Muscle of leg (tissue), 16 donors: ENCODE data around the gene FDX1. TPM values are rescaled to one million over a fixed set of nuclear protein-coding genes. Genes with fewer than 3 reads are reported as not detected.
"Not testable (repeated sequence)": the region's sequence is repeated elsewhere in the genome, so short reads cannot be mapped to it uniquely, and the experiment has no call there.

Experiments
- DNase-seq: peaks from one replicate; pipeline ENCODE4 v3.0.0; 2013
- H3K27ac ChIP-seq: one replicate; pipeline ENCODE4 v1.5.1; 2013; ENCODE audit warnings: mild to moderate bottlenecking, low read length, control low read depth
- H3K27me3 ChIP-seq: one replicate; pipeline ENCODE4 v1.6.1; 2013; ENCODE audit warnings: low read length; ENCODE audit not compliant: control insufficient read depth, insufficient read depth
- H3K36me3 ChIP-seq: one replicate; pipeline ENCODE4 v1.6.1; 2013; ENCODE audit warnings: low read length; ENCODE audit not compliant: control insufficient read depth, insufficient read depth
- H3K4me1 ChIP-seq: one replicate; pipeline ENCODE4 v1.6.1; 2013; ENCODE audit warnings: low read length; ENCODE audit not compliant: control insufficient read depth, insufficient read depth
- H3K4me3 ChIP-seq: one replicate; pipeline ENCODE4 v1.5.1; 2013; ENCODE audit warnings: low read length, control low read depth
- H3K9me3 ChIP-seq: replicated peaks from 2 replicates; pipeline ENCODE4 v1.6.1; 2013; ENCODE audit warnings: low read depth, low read length; ENCODE audit not compliant: control insufficient read depth
- WGBS: methylation state at CpG from one replicate; pipeline ENCODE4 v1.1.5; 2013; ENCODE audit warnings: missing lambda C conversion rate; ENCODE audit not compliant: insufficient coverage; 5-methylcytosine and 5-hydroxymethylcytosine counted together
- long read RNA-seq, 11 donors: transcript quantifications; one replicate each; lab custom pipeline, GENCODE V29; 2026
- polyA plus RNA-seq, 8 donors: library from polyadenylated mRNA; unstranded; fragments of 120-200 nt; gene quantifications; one replicate each; pipeline versions ENCODE4 v1.2.1 to v1.2.3, GENCODE V29; 2013; ENCODE audit warnings: inconsistent platforms in 1 of 8, low replicate concordance in 1 of 8; ENCODE audit not compliant: insufficient read length in 8 of 8, insufficient read depth in 1 of 8
- total RNA-seq: library from RNA; stranded (reverse); fragments of 120-200 nt; gene quantifications from one replicate; pipeline ENCODE4 v1.2.4, GENCODE V29; 2013

The FDX1 gene, protein sequence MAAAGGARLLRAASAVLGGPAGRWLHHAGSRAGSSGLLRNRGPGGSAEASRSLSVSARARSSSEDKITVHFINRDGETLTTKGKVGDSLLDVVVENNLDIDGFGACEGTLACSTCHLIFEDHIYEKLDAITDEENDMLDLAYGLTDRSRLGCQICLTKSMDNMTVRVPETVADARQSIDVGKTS
- total RNA-seq (7.7 TPM), polyA plus RNA-seq (10 to 100 TPM in 2 of 8 donors, 1 to 10 TPM in 6; 8.2 to 10.7 (median 8.9) TPM)
- long read RNA-seq, donor 1, transcript FDX1-201 (4 exons, 3,206 nt), result major isoform, 7 of 7 reads
- long read RNA-seq, donor 1, partial matches to known transcripts, result 0 of 7 reads
- long read RNA-seq, donor 1, other reads (novel, unspliced or antisense), result 0 of 7 reads
- long read RNA-seq, donor 2, partial matches to known transcripts, result 0 of 3 reads
- long read RNA-seq, donor 2, other reads (novel, unspliced or antisense), result 0 of 3 reads
- long read RNA-seq, donor 3, transcript FDX1-201 (4 exons, 3,206 nt), result major isoform, 23 of 23 reads
- long read RNA-seq, donor 3, partial matches to known transcripts, result 0 of 23 reads
- long read RNA-seq, donor 3, other reads (novel, unspliced or antisense), result 0 of 23 reads
- long read RNA-seq, donor 4, transcript FDX1-201 (4 exons, 3,206 nt), result major isoform, 12 of 12 reads
- long read RNA-seq, donor 4, partial matches to known transcripts, result 0 of 12 reads
- long read RNA-seq, donor 4, other reads (novel, unspliced or antisense), result 0 of 12 reads
- long read RNA-seq, donor 5, transcript FDX1-201 (4 exons, 3,206 nt), result major isoform, 33 of 33 reads
- long read RNA-seq, donor 5, partial matches to known transcripts, result 0 of 33 reads
- long read RNA-seq, donor 5, other reads (novel, unspliced or antisense), result 0 of 33 reads
- long read RNA-seq, donor 6, transcript FDX1-201 (4 exons, 3,206 nt), result major isoform, 34 of 41 reads
- long read RNA-seq, donor 6, partial matches to known transcripts, result 7 of 41 reads
- long read RNA-seq, donor 6, other reads (novel, unspliced or antisense), result 0 of 41 reads
- long read RNA-seq, donor 7, transcript FDX1-201 (4 exons, 3,206 nt), result major isoform, 17 of 17 reads
- long read RNA-seq, donor 7, partial matches to known transcripts, result 0 of 17 reads
- long read RNA-seq, donor 7, other reads (novel, unspliced or antisense), result 0 of 17 reads
- long read RNA-seq, donor 8, transcript FDX1-201 (4 exons, 3,206 nt), result major isoform, 9 of 9 reads
- long read RNA-seq, donor 8, partial matches to known transcripts, result 0 of 9 reads
- long read RNA-seq, donor 8, other reads (novel, unspliced or antisense), result 0 of 9 reads
- long read RNA-seq, donor 9, transcript FDX1-201 (4 exons, 3,206 nt), result major isoform, 22 of 22 reads
- long read RNA-seq, donor 9, partial matches to known transcripts, result 0 of 22 reads
- long read RNA-seq, donor 9, other reads (novel, unspliced or antisense), result 0 of 22 reads
- long read RNA-seq, donor 10, transcript FDX1-201 (4 exons, 3,206 nt), result major isoform, 13 of 13 reads
- long read RNA-seq, donor 10, partial matches to known transcripts, result 0 of 13 reads
- long read RNA-seq, donor 10, other reads (novel, unspliced or antisense), result 0 of 13 reads
- long read RNA-seq, donor 11, transcript FDX1-201 (4 exons, 3,206 nt), result major isoform, 22 of 22 reads
- long read RNA-seq, donor 11, partial matches to known transcripts, result 0 of 22 reads
- long read RNA-seq, donor 11, other reads (novel, unspliced or antisense), result 0 of 22 reads

DNA sequence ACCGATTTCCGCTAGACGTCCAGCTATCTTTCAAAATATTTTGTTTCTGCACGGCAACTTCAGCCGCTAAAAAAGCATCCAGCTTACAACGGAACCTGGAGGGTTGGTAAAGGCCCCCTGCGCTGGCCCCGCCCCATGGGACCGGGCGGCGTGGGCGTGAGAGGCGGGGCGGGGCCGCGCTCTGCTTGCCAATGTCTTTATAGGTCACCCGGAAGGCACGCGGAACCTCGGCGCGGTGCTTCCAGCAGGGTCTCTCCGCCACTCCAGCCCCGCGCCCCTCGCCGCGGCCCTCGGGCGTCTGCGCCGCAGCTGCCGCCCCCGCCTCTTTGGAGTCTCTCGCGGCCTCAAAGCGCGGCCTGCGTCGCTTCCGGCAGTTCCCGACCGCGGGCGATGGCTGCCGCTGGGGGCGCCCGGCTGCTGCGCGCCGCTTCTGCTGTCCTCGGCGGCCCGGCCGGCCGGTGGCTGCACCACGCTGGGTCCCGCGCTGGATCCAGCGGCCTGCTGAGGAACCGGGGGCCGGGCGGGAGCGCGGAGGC, at the start of gene FDX1:
FDX1 (plus strand) TSS at position 218 of the 536 bp plus-strand sequence; CDS start at position 391, 173 bp downstream.
- H3K27me3 ChIP-seq, result no peaks in the 10 kb centered on the region
- no peaks in the 10 kb centered on the region for H3K9me3 ChIP-seq
- H3K36me3 ChIP-seq, result no peaks in the 10 kb centered on the region
- H3K4me3 ChIP-seq, result peak within 1 kb of the TSS; percentile 85
- H3K27ac ChIP-seq, result peak within 1 kb of the TSS; percentile 85
- peaks cover 11% of the 10 kb centered on the region for H3K4me1 ChIP-seq
- peak; percentile 93 for DNase-seq
- 0% methylated on average over 65 of the region's 65 CpGs for WGBS

DNA sequence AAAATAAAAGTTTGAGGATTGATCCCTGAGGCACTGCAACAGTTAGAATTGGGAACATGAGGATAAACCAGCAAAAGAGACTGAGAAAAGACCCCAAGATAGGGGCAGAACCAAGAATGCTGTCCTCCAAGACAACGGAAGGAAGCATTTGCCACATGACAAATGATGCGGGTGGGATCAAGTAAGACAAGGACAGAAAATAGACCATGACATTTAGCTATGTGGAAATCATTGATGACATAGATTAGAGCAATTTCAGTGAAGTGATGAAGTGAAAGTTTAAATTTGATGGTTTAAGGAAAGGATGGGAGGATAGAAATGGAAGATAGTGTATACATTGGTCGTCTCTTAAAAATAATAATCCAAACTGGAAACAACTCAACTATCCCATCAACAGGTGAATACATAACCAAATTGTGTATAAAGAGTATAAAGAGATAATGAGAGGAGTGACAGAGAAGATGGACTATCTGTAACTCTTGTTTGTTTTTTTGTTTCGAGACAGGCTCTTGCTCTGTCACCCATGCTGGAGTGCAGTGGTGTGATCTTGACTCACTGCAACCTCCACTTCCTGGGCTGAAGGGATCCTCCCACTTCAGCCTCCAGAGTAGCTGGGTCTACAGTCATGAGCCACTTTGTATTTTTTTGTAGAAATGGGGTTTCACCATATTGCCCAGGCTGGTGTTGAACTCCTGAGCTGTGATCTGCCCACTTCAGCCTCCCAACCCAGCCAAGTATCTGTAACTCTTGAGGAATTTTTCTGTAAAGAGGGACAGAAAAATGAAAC, 48.7 kb upstream of the FDX1 start:
- WGBS, result 84% methylated on average over 3 of the region's 4 CpGs
- H3K9me3 ChIP-seq, result no peaks in the 10 kb centered on the region
- no peaks in the 10 kb centered on the region for H3K36me3 ChIP-seq
- no peak overlapping the region for H3K4me3 ChIP-seq
- no peak overlapping the region for H3K27ac ChIP-seq
- peaks cover 9% of the 10 kb centered on the region for H3K4me1 ChIP-seq
- DNase-seq, result no peak
- no peaks in the 10 kb centered on the region for H3K27me3 ChIP-seq

DNA sequence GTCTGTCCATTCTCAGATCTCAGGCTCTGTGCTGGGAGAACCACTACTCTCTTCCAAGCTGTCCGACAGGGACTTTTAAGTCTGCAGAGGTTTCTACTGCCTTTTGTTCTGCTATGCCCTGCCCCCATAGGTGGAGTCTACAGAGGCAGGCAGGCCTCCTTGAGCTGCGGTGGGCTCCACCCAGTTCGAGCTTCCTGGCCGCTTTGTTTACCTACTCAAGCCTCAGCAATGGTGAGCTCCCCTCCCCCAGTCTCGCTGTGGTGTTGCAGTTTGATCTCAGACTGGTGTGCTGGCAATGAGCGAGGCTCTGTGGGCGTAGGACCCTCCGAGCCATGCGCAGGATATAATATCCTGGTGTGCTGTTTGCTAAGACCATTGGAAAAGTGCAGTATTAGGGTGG, 41.5 kb upstream of the FDX1 start:
- H3K4me1 ChIP-seq, DNase-seq, H3K36me3 ChIP-seq, H3K27ac ChIP-seq, H3K9me3 ChIP-seq, H3K4me3 ChIP-seq, H3K27me3 ChIP-seq: not testable (repeated sequence)
- WGBS, result 94% methylated on average over 4 of the region's 9 CpGs

DNA sequence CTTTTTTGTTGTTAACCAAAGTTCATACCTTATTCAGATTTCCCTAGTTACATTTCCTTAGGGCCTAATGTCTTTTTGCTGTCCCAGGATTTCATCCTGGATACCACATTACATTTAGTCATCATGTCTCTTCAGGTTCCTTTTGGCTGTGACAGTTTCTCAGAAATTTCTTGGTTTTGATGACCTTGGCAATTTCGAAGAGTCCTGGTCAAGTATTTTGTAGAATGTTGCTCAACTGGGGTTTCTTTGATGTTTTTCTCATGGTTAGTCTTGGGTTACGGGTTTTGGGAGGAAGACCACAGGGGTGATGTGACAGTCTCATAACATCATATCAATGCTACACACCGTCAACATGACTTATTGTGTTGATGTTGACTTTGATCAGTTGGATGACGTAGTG, 39.8 kb upstream of the FDX1 start:
- Histone ChIP-seq H3K4me1 (no peaks in the 10 kb centered on the region), H3K9me3 (peaks cover 2% of the 10 kb centered on the region), H3K27me3 (no peaks in the 10 kb centered on the region), H3K27ac (no peak overlapping the region), H3K36me3 (no peaks in the 10 kb centered on the region), H3K4me3 (no peak overlapping the region)
- no peak for DNase-seq
- WGBS, result no CpG with 5 or more reads among the region's 4 CpGs

DNA sequence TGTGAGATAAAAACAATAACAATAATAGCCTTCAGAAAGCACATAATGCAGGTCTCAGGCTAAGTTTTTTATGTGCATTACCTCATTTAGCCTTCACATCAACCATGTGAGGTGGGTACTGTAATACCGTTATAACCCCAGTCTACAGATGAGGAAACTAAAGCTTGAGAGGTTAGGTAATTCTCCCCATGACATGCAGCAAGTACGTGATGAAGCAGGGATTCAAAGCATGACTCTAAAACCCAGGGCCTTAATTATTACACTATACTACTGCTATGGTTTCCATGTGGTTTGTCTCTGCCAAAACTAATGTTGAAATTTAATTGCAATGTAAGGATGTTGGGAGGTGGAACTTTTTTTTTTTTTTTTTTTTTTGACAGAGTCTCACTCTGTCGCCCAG, 37.7 kb upstream of the FDX1 start:
- Histone ChIP-seq H3K27ac (no peak overlapping the region), H3K9me3 (peaks cover 2% of the 10 kb centered on the region), H3K4me3 (no peak overlapping the region), H3K36me3 (no peaks in the 10 kb centered on the region), H3K27me3 (no peaks in the 10 kb centered on the region), H3K4me1 (no peaks in the 10 kb centered on the region)
- DNase-seq, result no peak
- WGBS, result no CpG with 5 or more reads among the region's 3 CpGs

DNA sequence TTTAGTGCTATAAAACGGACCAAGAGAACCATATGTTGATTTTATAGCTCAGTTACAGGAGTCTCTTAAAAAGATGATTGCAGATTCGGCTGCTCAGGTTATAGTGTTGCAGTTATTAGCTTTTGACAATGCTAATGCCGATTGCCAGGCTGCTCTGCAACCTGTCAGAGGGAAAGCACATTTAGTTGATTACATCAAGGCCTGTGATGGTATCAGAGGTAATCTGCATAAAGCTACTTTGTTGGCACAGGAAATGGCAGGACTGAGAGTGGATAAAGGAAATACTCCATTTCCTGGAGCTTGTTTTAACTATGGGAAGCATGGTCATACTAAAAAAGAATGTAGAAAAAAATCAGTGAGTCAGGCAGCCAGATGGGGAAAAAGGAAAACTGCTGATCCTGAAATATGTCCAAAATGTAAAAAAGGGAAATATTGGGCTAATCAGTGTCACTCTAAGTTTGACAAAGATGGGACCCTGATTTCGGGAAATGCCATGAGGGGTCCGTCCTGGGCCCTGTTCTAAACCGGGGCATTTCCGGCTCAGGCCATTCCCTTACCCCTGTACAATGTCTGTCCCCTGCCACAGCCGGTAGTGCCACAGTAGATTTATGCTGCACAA, 32.0 kb upstream of the FDX1 start:
- not testable (repeated sequence) for DNase-seq, H3K4me3 ChIP-seq, H3K4me1 ChIP-seq, H3K36me3 ChIP-seq, H3K9me3 ChIP-seq, H3K27me3 ChIP-seq, H3K27ac ChIP-seq
- WGBS, result 57% methylated on average over 5 of the region's 8 CpGs

DNA sequence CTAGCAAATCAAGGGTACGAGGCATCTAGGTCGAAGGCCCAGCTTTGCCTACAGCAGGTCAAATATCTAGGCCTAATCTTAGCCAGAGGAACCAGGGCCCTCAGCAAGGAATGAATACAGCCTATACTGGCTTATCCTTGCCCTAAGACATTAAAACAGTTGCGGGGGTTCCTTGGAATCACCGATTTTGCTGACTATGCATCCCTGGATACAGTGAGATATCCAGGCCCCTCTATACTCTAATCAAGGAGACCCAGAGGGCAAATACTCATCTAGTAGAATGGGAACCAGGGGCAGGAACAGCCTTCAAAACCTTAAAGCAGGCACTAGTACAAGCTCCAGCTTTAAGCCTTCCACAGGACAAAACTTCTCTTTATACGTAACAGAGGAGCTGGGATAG, 26.2 kb upstream of the FDX1 start:
- not testable (repeated sequence) for H3K4me3 ChIP-seq, H3K4me1 ChIP-seq, H3K27ac ChIP-seq, H3K9me3 ChIP-seq, H3K27me3 ChIP-seq, H3K36me3 ChIP-seq, DNase-seq
- WGBS, result 100% methylated on average over 2 of the region's 5 CpGs

DNA sequence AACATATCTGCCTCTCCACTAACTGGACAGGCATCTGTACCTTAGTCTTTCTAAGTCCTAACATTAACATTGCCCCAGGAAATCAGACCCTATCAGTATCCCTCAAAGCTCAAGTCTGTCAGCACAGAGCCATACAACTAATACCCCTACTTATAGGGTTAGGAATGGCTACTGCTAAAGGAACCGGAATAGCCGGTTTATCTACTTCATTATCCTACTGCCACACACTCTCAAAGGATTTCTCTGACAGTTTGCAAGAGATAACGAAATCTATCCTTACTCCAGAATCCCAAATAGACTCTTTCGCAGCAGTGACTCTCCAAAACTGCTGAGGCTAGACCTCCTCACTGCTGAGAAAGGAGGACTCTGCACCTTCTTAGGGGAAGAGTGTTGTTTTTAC, 24.1 kb upstream of the FDX1 start:
- DNase-seq, H3K9me3 ChIP-seq, H3K27ac ChIP-seq, H3K4me1 ChIP-seq, H3K36me3 ChIP-seq, H3K27me3 ChIP-seq, H3K4me3 ChIP-seq: not testable (repeated sequence)
- no CpG with 5 or more reads among the region's 4 CpGs for WGBS
